ENCODE results near the gene POLK.
"Not testable (repeated sequence)": the region's sequence is repeated elsewhere in the genome, so short reads cannot be mapped to it uniquely, and the experiment has no call there.

The POLK gene

GRCh38 chr5:75510836-75511434 is 756 bp upstream of the POLK start:
- peak in 3 of 4 experiments; percentile 43 to 72 (median 60) for DNase-seq

GRCh38 chr5:75512383-75513074 is 838 bp downstream of the POLK start:
- peak in 2 of 4 experiments; percentile 29 to 40 for DNase-seq

GRCh38 chr5:75513841-75514240 is 2.1 kb downstream of the POLK start:
- DNase-seq = peak in 1 of 4 experiments; percentile 21

DNA sequence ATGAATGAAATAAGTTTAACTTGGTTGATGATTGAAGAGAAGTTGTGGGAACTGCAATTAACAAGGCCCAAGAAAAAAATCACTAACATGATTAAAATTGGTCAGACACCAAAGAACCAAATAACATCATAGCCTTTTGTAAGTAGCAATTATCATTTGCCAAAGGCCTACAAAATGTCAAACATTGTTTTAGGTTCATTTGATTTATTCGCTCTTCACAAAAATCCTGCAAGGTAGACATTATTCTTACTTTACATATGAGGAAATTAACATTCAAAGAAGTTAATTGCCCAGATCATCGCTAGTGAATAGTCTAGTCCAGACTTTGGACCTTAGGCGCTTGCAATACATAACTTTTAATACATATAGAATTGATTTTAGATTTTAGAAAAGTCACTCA is 2.6 kb downstream of the POLK start:
- DNase-seq = no peak

- DNase-seq = no peak
Observed at GRCh38 chr5:75519761-75520160, 8.1 kb downstream of the POLK start.

DNA sequence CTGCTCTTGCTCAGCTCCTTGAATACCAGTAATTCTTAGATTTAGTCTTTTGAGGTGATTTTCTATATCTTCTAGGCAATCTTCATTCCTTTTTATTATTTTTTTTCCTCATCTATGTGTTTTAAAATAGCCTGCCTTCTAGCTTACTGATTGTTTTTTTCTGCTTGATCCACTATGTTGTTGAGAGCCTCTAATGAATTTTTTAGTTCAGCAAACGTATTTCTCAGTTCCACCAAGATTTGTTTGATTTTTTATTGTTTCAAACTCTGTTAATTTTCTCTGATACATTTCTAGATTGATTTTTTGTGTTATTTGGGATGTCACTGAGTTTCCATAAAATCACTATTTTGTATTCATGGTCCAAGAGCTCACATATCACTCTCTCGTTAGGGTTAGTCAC is 9.5 kb downstream of the POLK start:
- no peak for DNase-seq

- DNase-seq = no peak
Observed at GRCh38 chr5:75522025-75522424, 10.3 kb downstream of the POLK start.

- no peak for DNase-seq
Observed at GRCh38 chr5:75522542-75522941, 10.9 kb downstream of the POLK start.

GRCh38 chr5:75523275-75523674 is 11.6 kb downstream of the POLK start:
- no peak for DNase-seq

DNA sequence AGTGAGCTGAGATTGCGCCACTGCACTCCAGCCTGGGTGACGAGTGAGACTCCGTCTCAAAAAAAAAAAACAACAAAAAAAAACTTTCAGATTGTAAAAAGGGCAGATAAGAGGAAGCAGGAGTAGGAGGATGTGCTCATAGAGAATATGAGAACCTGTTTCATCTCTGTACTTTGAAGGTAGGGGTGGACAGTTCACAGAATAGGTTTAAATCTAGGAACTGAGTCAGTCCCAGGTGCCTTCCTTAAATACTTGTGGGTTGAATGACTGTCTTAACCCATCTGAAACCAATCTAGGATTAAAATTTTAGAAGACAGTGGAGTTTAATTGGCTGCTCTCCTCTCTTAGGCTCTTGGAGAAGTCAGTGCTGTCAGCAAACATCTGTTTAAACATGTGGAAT is 12.4 kb downstream of the POLK start:
- peak; percentile 6 to 65 (median 37) for DNase-seq

DNA sequence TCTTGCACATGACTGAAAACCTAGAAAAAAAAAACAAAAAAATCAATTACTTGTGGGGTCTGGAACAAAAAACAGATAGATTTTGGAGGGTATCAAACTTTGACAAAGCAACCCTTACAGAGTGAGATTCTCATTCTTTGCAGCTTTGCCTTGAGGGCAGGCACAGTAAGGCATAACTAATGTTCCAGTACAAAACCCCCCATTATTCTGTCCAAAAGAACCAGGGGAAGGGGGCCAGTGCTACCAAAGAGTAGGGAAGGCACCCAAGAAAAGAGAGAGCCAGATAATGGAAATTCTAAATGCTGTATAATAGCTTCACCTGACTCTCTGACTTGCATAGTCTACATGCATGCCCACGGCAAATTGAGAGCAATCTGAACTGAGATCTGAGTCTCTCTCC is 12.9 kb downstream of the POLK start:
- no peak for DNase-seq

DNA sequence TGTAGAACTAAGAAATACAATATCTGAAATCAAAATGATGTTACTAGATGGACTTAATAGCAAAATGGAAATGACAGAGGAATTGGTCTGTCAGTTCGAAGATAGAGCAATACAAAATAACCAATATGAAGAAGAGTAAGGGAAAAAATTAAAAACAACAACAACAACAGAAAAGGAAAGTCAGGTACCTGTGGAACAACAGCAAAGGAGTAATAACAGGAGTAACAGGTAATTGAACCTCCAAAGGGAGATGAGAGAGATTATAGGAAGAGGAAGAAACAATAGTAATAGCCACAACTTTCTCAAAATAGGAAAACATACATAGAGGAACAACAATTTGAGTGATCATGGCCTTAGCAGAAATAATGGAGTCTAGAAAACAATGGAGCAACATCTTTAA is 13.7 kb downstream of the POLK start:
- peak in 1 of 4 experiments; percentile 18 for DNase-seq

DNA sequence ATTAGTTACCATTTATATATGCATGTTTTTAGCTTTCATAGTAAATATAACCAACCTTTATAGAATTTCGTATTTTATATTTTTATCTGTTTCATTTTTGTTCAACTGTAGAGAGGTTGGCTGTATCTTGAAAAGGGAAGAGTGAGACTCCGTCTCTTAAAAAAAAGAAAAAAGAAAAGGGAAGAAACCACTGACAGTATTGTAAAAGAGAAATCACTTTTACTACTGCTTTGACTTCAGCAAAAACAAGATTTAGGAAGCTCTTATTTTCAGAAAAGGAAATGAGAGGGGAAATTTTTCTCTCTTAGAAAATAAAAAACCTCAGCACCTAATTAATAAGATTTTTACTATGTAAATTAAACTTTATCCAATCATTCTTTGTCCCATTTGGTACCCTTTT is 14.4 kb downstream of the POLK start:
- peak in 2 of 4 experiments; percentile 53 to 64 for DNase-seq

- no peak for DNase-seq
Observed at GRCh38 chr5:75529185-75529584, 17.5 kb downstream of the POLK start.

GRCh38 chr5:75532190-75532589 is 20.5 kb downstream of the POLK start:
- DNase-seq = no peak

- DNase-seq = not testable (repeated sequence)
Observed at GRCh38 chr5:75533716-75534115, 22.0 kb downstream of the POLK start.

- DNase-seq = no peak
Observed at GRCh38 chr5:75534734-75535133, 23.0 kb downstream of the POLK start.

- DNase-seq = no peak
Observed at GRCh38 chr5:75536147-75536546, 24.5 kb downstream of the POLK start.

GRCh38 chr5:75536694-75537360 is 25.1 kb downstream of the POLK start:
- DNase-seq = peak; percentile 29 to 43 (median 38)

- peak in 1 of 4 experiments; percentile 12 for DNase-seq
Observed at GRCh38 chr5:75538211-75538610, 26.5 kb downstream of the POLK start.

- DNase-seq = no peak
Observed at GRCh38 chr5:75545131-75545530, 33.4 kb downstream of the POLK start.

DNA sequence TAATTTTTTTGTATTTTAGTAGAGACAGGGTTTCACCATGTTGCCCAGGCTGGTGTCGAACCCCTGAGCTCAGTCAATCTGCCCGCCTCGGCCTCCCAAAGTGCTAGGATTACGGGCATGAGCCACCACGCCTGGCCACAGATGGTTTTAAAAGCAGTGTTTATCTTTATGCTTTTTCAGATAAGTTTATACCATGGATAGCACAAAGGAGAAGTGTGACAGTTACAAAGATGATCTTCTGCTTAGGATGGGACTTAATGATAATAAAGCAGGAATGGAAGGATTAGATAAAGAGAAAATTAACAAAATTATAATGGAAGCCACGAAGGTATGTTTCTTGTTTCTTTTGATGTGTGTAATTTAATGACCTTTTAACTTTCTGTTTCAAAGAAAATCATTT is 35.1 kb downstream of the POLK start:
- no peak for DNase-seq

GRCh38 chr5:75547812-75548211 is 36.1 kb downstream of the POLK start:
- no peak for DNase-seq

- peak in 1 of 4 experiments; percentile 23 for DNase-seq
Observed at GRCh38 chr5:75550597-75550996, 38.9 kb downstream of the POLK start.

Measured in suppressor macrophage (primary cell).